Ecto neural progenitor cell (in vitro differentiated cells): Measurements from ENCODE around the gene DAGLA.

Source experiments
- DNase-seq: peaks from one replicate; pipeline ENCODE4 v3.0.0-alpha.2; 2018; ENCODE audit warnings: low spot score

The DAGLA gene

DNA sequence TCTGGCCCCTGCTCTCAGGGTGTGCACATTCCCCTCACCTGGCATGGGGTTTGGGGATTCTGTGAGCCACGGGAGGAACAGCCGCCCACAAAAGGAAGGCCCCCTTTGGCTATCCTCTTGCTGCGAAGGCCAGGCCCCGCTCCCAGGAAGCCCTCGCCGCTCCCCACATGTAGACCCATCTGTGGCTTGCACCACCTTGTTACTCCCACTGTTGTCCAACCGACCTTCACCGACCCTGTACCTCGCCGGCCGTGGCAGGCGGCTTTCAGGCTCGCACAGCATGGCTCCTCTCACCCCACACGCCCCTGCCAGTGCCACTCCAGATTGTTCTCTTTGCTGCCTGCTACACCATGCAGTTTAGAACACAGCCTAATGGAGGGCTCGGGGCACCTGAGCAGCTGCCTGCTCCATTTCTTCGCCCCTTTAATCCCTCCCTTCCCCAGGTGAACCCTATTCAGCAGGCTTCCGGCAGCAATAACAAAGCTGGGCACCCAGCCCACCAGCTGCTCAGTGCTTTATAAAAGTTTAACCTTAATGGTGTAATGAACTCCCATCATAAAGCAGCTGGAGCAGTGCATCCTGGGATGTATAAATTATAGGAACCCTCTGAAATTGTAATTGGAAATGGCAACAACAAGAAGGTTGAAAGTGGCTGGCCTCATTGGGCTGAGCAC lies 10.7 kb downstream of the DAGLA start:
- DNase-seq = no peak

DNA sequence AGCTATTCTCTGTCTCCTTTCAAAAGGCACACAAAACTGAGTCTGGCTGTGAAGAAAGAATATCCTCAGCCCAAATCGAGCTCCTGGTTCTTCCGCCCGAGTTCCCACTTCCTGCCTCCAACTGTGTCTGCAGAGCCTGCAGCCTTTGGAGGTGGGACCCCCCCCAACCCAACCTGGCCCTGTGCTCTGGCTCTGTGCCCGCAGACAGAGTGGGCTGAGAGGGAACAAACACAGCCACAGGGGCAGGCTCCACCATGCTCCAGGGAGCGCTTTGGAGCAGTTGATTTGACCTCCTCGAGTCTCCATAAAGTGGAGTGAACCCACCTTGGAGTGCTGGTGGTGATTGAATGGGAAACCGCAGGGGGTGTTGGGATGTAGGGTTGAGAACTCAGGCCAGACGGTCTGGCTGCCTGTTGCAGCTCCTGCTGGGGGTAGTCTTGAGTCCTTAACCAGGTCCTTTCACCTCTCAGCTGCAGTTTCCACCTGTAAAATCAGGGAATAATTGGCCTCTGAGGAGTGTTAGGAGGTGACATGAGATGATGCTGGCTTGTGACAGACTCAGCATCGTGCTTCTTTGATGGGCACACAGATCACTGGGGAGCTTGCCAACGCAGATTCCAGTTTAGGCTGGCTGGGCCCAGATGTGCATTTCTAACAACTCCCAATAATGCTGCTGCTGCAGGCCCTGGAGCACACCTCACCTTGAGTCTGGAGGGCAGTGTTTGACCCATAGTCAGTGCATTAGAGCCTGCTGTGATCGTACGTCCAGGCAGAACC lies 11.4 kb downstream of the DAGLA start:
- no peak for DNase-seq

DNA sequence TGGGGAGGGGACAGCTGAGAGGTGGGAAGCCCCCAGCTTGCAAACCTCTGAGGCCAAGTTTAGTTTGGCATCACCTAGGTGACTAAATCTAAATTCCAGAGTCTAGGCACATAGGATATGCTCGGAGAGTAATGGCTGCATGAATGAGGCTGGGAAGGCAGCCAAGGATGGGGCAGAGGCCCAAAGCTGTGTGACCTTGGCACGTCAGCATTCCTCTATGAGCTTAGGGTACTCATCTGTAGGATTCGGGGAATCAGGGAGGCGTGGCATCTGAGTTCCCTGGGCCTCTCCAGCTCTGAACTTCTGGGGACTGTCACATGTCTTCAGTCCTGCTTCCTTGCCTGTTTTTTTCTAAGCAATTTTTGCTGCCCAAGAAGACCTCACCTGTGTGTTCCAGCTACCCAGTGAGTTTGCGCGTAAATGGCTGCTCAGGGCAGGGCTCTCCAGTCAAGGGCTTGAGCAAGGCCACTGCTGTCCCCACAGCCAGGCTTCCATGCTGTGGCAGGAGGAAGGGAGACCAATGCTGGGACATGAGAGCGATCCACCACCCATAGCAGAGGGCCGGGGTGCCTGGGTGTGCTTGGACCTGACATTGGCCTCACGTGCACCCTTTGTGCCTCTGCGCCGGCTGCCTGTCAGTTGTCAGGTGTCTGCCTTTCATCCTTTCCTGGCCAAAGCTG lies 13.9 kb downstream of the DAGLA start:
- DNase-seq = no peak

DNA sequence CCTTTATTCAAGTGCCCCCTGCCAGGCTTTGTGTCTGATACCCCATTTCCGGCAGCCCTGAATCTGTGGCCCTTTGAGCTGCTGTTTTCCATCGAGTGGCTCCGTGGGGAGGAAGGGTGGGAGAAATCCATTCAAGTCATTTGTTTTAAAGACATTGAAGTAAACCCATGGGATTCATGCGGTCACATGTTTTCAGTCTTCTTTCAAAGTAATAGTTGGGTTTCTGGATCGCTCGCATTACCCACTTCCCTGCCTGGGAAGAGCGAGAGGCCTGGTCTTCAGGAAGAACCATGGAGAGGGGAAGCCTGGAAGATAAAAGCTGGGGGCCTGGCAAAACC lies 14.4 kb downstream of the DAGLA start:
- DNase-seq = no peak

DNA sequence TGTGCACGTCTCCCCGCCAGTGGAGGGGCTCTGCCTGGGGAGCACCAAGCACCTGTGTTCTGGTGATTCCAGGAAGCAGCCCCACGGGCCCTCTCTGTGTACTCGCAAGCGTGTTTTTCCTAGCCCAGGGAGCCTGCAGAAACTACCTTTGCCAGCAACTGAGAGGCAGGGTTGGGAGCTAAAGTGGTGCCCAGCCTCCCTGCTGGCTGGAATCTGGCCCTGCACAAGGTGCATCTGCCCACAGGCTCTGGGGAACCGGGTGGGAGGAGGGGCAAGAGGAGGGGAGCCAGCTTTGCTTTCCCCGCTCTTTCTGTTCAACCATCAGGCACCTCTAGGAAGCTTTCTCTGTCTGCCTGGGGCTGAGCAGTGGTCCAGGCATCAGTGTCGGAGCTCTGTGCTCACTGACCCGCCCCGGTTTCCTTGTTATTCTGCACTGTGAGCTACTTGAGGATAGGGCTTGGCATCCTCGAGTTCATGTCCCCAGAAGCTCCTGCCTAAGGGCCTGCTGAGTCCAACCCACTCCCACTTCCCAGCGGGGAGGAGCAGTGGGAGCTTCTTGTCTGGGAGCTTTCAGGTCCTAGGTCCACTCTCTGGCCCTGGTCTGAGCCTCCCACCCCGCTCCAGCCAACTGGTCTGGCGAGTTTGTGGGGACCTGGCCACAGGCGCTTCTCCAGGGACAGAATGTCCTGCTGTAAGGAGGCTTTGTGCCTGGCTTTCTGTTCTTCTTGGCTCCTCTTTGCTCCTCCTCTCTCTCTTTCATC lies 14.9 kb downstream of the DAGLA start:
- DNase-seq = no peak

DNA sequence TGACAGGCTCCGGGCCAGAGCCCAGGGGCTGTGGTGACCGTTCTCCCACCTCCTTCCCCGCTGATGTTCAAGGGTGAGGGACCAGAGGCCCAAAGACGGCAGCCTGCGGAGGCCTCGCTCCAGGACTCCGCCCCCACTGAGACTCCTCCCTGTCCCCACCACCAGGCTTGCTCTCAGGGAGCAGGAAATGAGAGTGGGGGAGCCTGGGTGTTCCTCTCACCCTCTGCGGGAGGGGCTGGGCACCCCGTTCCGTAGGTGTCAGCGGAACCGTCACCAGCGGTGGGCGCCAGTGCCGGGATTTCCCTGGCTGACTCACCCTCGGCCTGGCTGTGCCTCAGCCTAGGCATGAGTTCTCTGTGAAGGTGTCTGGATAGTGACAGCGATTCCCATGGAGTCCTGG lies 15.7 kb downstream of the DAGLA start:
- DNase-seq = no peak

DNA sequence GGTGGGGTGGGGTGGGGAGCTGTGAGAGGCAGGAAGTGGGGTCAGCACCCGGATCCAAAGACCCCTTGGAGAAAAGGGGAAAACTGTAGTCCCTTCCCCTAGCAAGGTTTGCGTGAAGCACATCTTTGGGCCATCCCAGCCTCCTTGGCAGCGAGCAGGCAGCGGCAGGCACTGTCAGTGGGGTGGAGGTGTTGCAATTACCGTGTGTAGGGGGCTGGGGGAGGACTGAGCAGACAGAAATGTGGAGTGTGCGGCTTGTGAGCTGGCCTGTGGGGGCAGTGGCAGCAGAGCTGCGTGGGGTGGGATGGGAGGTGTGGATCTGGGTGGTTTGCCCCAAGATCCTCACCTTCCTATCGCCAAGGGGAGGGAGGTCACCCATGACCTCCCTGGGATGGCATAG lies 16.4 kb downstream of the DAGLA start:
- DNase-seq = no peak

DNA sequence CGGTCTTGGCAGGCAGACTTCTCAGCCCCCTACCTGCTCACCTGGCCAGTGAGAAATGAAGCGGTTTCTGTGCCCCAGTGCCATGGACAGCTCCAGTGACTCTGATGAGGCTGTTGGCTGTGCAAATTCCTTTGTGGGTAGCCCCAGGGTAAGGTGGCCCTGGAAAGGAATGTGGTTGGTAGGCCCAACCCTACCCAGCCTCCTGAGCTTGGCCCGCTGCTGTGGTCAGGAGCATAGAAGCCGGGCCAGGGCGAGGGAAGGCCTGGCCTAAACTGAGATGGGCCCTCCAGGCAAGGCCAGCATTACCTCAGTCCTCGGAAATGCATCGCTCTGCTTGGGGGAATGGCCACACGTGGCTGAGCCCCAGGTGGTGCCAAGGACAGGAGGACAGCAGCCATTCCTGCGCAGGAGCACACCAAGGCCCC lies 16.9 kb downstream of the DAGLA start:
- no peak for DNase-seq

DNA sequence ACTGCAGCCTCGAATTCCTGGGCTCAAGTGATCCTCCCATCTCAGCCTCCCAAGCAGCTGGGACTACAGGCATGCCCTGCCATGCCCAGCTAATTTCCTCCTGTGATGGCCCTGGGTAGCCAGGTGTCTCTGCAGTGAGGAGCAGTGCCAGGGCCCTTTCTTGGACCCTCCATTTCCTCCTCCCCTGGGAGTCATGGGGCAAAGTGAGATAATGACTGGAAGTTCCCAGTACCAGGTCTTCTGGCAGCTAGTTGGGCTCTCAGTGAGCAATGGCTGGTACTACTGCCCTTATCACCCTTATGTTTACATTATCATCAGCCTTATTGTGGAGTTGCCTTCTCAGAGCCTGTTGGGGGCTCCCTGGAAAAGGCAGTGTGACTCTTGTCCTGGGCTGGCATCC lies 17.6 kb downstream of the DAGLA start:
- no peak for DNase-seq

DNA sequence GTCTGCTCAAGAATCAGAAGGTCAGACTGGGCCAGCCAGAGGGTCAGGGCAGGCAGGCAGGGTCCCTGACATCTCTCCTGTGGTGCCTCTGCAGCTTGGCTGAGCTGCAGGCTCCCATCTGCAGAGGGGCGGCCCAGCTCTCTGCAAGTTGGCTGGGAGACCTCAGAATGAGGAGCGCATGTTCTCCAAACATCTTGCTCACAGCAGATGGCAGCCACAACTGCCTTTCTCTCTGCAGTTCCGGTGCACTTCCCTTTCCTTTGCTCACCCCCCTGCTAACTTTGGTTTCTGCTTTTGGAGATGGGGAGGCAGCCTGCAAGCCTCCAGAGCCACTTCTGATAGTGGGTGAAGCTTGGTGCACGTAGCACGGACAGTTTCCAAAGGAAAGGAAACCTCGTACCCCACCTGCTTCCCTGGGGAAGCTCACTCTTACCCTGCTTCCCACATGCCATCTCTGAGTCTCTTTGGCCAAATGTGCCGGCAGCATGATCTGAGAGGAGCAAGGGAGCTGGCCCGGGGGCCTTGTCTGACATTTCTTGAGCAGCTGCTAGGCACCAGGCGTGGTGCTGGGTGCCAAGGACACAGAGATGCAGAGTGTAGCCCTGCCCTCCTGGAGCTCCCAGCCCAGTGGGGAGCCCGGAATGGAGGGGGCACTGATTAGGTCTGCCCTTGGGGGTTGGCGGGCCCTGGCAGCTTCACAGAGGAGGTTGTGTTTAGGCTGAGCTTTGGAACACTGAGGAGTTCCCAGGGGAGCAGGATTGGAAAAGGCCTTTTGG lies 18.2 kb downstream of the DAGLA start:
- DNase-seq = no peak

DNA sequence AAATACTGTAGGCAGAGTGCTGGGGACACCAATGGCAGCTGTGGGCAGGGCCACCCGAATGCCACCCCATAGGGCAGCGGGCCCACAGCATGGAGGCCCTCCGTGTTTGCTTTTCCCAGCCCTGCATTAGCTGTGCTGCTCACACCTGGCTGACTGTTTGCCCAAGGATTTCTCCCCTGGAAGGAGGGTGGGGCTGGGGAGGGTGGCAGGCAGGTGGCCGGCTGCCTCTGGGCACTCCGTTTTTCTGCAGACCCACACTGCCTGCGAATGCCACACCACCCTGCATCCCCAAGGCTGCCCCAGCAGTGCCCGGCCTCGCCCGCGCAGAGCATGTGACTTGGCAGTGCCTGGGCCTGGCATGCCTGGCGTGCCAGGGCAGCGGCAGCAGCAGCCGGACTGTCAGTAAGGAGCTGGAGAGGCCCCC lies 19.6 kb downstream of the DAGLA start:
- DNase-seq = no peak

DNA sequence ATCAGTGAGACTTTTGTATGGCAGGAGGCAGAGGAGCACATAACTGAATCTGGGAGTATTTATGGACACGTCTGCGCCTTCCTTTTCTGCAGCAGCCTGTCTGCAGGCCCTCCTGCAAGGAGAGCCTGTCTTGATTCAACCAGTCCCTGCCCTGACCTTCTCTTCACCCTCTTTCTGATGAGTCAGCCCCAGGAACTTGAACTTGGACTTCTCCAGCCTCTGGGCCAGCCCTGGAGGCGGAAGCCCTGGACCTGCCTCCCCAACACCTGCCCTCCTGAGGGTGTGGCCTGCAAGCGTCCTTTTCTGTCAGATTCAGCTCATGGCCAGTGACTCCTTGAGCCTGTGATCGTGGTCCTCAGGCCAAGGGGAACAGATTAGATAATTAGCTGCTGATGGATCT lies 20.0 kb downstream of the DAGLA start:
- DNase-seq = no peak

DNA sequence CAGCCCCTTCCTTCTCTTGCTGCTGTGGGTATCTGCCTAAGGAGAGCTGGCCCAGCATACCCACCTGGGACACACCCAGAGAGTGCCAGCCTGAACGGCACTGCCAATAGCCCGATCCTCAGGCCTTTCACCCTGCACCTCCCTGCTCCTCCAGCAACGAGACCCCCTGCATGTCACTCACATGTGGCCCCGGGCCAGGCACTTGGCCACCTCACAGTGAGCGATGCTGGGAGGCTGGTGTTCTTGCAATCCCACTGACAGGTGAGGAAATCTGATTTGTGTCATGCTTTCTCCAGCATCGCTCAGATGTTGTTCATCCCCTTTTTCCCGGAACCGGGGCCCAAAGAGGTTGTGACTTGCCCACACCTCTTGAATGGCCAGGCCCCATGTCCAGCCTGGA lies 20.5 kb downstream of the DAGLA start:
- DNase-seq = no peak

DNA sequence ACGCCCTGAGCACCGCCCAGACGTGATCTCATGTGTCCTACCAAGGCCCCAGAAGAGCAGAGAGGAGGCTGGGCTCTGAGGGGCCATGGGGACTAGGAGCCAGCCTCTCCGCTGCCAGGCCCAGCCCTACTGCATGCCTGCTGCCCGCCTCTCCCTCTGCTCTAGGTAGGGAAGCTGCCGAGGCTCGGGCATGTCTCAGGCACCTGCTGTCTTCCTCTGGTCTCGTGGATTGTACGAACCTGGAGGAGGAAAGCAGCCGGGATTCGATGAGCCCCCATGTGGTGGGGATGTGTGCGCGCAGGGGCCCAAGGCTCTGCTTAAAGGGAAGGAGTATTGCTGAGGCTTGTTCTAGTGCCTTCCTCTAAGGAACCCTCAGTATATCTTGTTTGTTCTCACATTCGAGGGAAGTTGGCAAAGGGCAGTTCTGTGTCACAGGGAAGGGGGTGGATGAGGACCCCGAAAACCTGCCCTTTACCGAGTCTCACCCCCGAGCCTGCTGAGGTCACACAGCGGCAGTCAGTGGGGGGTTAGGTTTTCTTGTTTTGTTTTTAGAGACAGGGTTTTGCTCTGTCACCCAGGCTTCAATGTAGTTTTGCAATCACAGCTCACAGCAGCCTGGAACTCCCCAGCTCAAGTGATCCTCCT lies 21.2 kb downstream of the DAGLA start:
- DNase-seq = no peak

DNA sequence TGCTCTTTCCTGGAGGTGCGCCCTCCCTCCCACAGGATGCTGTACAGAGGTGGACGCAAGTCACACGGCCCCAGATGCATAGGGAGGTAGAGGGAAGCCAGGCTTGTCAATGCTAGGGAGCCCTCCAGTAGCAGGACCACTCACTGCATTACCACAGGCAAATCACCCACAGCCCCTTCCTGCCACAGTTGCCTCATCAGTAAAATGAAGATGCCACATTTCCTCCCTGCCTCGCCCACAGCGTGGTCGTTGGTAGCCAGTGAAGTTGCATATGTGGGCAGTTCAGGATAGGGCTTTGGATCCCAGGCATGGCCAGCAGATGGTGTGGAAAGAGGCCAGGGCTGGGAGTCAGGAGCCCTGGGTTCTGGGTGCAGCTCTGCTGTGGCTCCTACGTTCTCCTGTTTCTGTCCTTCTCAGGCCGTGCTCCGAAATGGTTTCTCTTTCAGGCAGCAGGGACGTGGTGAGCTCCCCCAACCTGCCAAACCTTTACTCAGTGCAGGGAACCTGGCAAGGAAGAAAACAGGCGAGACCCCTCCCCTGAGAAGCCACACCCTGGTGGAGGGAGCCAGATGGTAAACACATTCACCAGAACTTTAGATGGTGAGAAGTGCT lies 22.6 kb downstream of the DAGLA start:
- no peak for DNase-seq

DNA sequence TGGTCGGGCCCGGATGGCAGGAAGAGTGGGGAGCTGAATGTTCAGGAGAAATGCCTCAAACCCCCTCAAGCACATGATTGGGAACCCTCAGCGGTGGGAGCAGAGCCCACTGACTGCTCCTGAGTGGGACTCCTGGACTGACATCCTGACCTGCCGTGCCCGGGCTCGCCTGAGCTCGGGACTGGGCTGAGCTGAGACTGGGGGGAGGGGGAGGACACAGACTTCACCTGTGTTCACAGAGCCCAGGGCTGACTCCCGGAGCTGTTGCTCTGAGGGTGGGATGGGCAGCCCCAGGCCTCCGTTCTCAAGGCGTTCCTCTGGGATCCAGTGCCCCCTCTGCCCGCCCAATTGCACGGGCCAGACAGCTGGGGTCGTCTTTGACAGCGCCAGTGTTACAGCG lies 24.6 kb downstream of the DAGLA start:
- DNase-seq = no peak

DNA sequence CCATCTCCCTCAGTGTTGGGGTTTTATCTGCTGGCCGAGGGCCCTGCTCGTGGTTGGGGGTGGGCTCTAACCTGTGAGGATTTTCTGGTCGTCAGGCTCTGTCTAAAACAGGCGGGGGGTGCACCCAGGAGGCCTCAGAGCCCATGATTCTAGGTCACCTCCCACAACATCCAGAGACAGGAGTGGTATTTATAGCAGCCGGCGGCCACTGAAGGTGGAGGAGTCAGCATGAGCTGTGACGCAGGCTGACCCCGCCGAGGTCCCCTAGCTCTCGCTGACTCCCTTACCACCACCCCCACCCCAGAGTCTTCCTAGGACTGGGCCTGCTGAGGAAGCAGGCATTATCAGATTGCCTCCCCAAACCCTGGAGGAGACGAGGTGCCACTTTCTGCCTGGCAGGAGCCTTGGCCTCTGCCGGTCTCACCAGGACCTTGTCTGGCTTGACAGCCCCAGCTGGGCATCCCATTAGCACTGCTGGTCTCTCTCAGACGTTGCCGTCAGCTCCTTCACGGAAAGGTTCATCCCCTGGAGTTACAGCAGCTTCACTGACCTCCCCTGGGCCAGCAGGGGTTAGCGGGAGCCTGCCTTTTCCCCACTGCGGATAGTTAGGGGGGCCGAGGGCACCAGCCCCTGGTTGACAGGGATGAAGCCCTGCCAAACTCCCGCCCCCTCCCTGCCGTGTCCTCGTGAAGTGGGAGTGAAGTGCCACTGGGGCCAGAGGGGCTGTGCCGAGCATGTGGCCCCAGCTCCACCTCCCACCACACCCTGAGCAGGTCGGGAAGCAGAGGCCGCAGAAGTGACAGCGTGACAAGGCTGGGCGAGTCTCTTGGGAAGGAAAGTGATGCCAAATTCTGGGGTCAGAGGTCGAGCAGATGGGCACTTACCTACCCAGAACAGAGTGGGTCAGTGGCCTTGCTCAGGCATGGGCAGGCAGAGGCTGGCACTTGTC lies 26.5 kb downstream of the DAGLA start:
- DNase-seq = no peak

DNA sequence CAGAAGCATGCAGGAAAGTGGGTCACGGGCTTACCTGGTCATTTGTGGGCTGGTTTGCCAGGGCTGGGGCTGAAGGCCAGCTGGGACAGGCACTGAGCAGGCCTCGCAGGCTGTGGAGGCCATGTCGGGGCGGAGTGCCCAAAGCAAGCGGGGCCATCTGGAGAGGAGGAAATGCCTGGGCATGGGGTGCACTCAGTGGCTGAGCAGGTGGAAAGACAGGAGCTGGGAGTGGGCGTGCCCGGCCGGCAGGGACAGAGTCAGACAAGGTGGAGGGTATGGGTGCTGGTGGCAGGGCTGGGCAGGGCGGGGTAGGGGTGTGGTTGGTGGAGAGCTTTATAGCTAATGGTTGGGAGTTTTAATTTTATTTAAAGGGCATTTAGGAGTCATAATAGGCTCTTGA lies 27.4 kb downstream of the DAGLA start:
- no peak for DNase-seq

DNA sequence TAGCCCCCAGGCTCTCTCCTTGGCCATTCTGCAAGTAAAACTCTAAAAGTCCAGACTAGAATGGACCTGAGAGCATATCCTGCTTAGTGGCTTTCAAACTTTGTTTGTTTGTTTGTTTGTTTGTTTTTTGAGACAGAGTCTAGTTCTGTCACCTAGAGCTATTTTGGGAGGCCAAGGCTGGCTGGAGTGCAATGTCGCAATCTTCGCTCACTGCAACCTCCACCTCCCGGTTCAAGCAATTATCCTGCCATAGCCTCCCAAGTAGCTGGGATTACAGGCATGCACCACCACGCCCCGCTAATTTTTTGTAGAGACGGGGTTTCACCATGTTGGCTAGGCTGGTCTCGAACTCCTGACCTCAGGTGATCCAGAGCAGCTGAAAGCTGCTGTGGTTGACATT lies 28.9 kb downstream of the DAGLA start:
- no peak for DNase-seq

DNA sequence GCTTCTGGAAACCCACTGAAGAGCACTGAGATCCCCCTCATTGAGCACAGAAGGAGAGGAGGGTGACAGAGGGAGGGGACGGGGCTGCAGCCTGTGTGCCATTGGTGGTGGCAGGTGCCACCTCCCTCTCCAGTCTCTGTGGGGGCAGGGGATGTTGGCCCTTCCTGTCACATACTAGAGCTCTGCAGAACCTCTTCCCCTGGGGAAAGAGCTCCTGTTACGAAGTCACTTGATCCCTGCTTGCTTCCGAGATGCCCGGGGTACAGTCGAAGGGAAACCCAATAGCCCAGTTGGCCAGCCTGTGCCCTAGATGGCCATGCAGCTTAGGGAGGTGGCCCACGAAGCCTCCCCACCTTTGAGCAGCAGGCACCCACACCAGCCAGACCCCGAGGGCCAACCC lies 29.4 kb downstream of the DAGLA start:
- no peak for DNase-seq
